Measurements from ENCODE around the gene WDR91.

Gene WDR91

DNA sequence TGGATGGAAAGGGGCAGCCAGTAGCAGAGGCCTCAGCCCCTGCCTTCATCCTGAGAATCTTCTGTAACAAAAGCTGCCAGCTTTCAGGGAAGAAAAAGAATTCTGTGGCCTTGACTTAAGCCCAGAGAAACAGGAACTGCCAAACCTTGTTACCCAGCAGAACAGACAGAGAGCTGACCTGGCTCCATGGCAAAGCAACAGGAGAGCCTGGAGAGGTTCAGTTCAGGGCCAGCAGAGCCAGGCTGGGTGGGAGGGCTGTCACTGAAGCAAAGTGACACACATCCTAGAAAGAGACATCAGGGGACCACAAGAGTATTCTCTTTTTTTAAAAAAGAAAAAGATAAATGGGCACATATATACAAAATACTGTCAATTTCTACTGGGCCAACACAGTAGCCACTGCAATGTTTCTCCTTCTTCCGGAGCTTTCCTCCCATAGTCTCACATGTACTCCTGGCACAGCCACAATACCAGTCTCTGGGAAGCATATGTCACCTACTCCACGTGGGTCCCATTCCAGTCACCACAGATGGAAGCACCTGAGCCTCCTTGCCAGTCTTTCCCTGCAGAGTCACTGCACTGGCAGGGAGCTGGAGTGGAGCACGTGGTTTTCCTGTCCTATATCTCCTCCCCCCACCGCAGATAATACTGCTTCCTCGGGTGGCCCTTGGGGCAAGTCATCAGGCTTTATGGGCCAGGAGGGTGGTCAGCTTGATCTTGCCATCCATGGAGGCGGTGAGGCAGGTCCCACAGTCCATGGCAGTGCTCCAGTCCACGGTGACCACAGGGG is 25.7 kb downstream of the WDR91 start:
- Histone ChIP-seq H3F3A (ENCODE audit: insufficient read depth, low read length) (no peaks in the 10 kb centered on the region), H3K4me3 (ENCODE audit: low read depth, low read length, poor library complexity, severe bottlenecking) (no peak overlapping the region), H3K79me2 (ENCODE audit: insufficient read depth, low read length) (no peaks in the 10 kb centered on the region), H3K9me3 (ENCODE audit: low read length) (peaks cover 11% of the 10 kb centered on the region), H3K36me3 (ENCODE audit: insufficient read depth, low read length) (peaks cover 95% of the 10 kb centered on the region), H3K9ac (ENCODE audit: low read length) (no peak overlapping the region), H3K27ac (ENCODE audit: low read depth, low read length, poor library complexity, severe bottlenecking) (no peak overlapping the region), H3K27me3 (ENCODE audit: insufficient read depth, low read length) (no peaks in the 10 kb centered on the region), H2AFZ (ENCODE audit: low read length) (no peak overlapping the region), H3K9me2 (ENCODE audit: low read depth, low read length) (no peaks in the 10 kb centered on the region), H3K4me1 (ENCODE audit: insufficient read depth, low read length, severe bottlenecking) (no peaks in the 10 kb centered on the region), H3K4me2 (ENCODE audit: low read length) (no peak overlapping the region), H4K20me1 (ENCODE audit: insufficient read depth, low read length) (no peaks in the 10 kb centered on the region)
- no peak for TF ChIP-seq EZH2 (IDR thresholded peaks at IDR 0.05; ENCODE audit: borderline replicate concordance, low read length)
- TF ChIP-seq, protein P1, sequence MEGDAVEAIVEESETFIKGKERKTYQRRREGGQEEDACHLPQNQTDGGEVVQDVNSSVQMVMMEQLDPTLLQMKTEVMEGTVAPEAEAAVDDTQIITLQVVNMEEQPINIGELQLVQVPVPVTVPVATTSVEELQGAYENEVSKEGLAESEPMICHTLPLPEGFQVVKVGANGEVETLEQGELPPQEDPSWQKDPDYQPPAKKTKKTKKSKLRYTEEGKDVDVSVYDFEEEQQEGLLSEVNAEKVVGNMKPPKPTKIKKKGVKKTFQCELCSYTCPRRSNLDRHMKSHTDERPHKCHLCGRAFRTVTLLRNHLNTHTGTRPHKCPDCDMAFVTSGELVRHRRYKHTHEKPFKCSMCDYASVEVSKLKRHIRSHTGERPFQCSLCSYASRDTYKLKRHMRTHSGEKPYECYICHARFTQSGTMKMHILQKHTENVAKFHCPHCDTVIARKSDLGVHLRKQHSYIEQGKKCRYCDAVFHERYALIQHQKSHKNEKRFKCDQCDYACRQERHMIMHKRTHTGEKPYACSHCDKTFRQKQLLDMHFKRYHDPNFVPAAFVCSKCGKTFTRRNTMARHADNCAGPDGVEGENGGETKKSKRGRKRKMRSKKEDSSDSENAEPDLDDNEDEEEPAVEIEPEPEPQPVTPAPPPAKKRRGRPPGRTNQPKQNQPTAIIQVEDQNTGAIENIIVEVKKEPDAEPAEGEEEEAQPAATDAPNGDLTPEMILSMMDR (IDR thresholded peaks at IDR 0.05; ENCODE audit: low read length), result no peak

DNA sequence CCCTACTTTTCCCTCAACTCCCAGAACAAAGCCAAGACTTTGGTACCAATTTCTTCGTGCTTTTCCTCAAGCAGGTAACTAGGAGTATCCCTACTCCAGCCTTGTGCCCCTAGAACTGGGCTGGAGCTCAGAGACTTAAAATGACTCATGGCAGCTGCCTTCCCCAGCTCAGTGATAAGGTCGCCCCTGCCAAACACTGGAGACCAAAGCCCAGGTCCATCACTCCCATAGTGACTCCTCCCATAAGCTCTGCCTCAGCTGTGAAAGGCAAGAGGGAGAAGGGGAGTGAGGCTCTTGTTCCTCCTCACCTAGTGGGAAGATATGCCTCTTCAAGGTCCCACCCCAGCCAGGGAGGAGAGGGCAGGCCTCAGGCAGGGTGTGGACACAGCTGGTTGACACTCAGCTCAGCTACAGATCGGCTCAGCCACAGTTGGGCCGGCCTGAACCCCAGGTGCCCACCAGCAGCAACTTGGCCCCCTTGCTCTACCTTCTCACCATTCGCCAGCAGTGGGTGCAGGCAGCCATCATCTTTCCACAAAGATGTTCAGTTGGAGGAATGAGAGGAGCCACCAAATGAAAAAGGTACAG is 27.0 kb downstream of the WDR91 start:
- peaks cover 11% of the 10 kb centered on the region for H3K9me3 ChIP-seq (ENCODE audit: low read length)
- peaks cover 83% of the 10 kb centered on the region for H3K36me3 ChIP-seq (ENCODE audit: insufficient read depth, low read length)
- TF ChIP-seq EZH2 (IDR thresholded peaks at IDR 0.05; ENCODE audit: borderline replicate concordance, low read length), result no peak

DNA sequence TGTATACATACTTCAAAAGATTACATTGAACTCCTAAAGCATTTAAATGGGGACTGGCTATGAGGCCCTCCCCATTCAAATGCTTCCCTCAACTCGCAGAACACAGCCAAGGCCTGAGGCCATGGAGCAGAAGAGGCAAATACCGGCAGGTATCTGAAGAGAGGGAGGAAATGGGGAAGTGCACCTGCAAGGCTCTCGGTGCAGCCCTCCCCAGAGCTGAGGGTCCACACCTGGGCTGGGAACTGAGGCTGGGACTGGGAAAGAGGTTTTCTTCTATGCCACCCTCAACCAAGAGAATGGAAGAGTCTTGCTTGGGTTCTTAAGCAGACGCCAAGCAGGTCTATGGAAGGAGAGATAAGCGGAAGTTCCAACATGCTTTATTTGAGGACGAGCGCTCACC is 27.8 kb downstream of the WDR91 start:
- H3K27me3 ChIP-seq (ENCODE audit: insufficient read depth, low read length), result no peaks in the 10 kb centered on the region
- no peaks in the 10 kb centered on the region for H4K20me1 ChIP-seq (ENCODE audit: insufficient read depth, low read length)
- H3F3A ChIP-seq (ENCODE audit: insufficient read depth, low read length), result no peaks in the 10 kb centered on the region
- no peaks in the 10 kb centered on the region for H3K9me2 ChIP-seq (ENCODE audit: low read depth, low read length)
- peaks cover 11% of the 10 kb centered on the region for H3K9me3 ChIP-seq (ENCODE audit: low read length)
- no peak overlapping the region for H3K4me3 ChIP-seq (ENCODE audit: low read depth, low read length, poor library complexity, severe bottlenecking)
- peaks cover 74% of the 10 kb centered on the region for H3K36me3 ChIP-seq (ENCODE audit: insufficient read depth, low read length)
- no peaks in the 10 kb centered on the region for H3K4me1 ChIP-seq (ENCODE audit: insufficient read depth, low read length, severe bottlenecking)
- no peak for TF ChIP-seq EZH2 (IDR thresholded peaks at IDR 0.05; ENCODE audit: borderline replicate concordance, low read length)
- TF ChIP-seq, protein P1 (IDR thresholded peaks at IDR 0.05; ENCODE audit: low read length), result no peak
- no peaks in the 10 kb centered on the region for H3K79me2 ChIP-seq (ENCODE audit: insufficient read depth, low read length)
- H3K9ac ChIP-seq (ENCODE audit: low read length), result no peak overlapping the region
- H2AFZ ChIP-seq (ENCODE audit: low read length), result no peak overlapping the region
- no peak overlapping the region for H3K27ac ChIP-seq (ENCODE audit: low read depth, low read length, poor library complexity, severe bottlenecking)
- H3K4me2 ChIP-seq (ENCODE audit: low read length), result no peak overlapping the region

More for the DNA sequence above, 27.0 kb downstream of the WDR91 start:
- Histone ChIP-seq H3K4me1 (ENCODE audit: insufficient read depth, low read length, severe bottlenecking) (no peaks in the 10 kb centered on the region), H2AFZ (ENCODE audit: low read length) (no peak overlapping the region), H4K20me1 (ENCODE audit: insufficient read depth, low read length) (no peaks in the 10 kb centered on the region), H3K4me3 (ENCODE audit: low read depth, low read length, poor library complexity, severe bottlenecking) (no peak overlapping the region), H3F3A (ENCODE audit: insufficient read depth, low read length) (no peaks in the 10 kb centered on the region), H3K27me3 (ENCODE audit: insufficient read depth, low read length) (no peaks in the 10 kb centered on the region), H3K79me2 (ENCODE audit: insufficient read depth, low read length) (no peaks in the 10 kb centered on the region), H3K27ac (ENCODE audit: low read depth, low read length, poor library complexity, severe bottlenecking) (no peak overlapping the region), H3K9me2 (ENCODE audit: low read depth, low read length) (no peaks in the 10 kb centered on the region), H3K4me2 (ENCODE audit: low read length) (no peak overlapping the region), H3K9ac (ENCODE audit: low read length) (no peak overlapping the region)

Data from OCI-LY1 (cell line).